K562 (cell line): Measurements from ENCODE around the gene SLC24A3.

ENCODE experiments used
- BACH1 ChIP-seq: fragments of 200-800 bp; sonication (Bioruptor generic); IDR thresholded peaks from 2 replicates; pipeline ENCODE4 v1.6.1; 2016; ENCODE audit warnings: missing genetic modification characterization, missing compliant biosample characterization
- HIVEP1 ChIP-seq: fragments of 250-450 bp; sonication (Bioruptor Pico); IDR thresholded peaks from 2 replicates; pipeline ENCODE4 v1.4.0; 2020; ENCODE audit warnings: mild to moderate bottlenecking
- IRF2 ChIP-seq: sonication (generic); formaldehyde crosslinking; IDR thresholded peaks from 2 replicates; pipeline ENCODE4 v1.8.1; 2022; ENCODE audit warnings: mild to moderate bottlenecking, missing genetic modification reagents
- LCOR ChIP-seq: sonication (generic); formaldehyde crosslinking; IDR thresholded peaks from 2 replicates; pipeline ENCODE4 v1.8.0; 2022; ENCODE audit warnings: mild to moderate bottlenecking, missing genetic modification reagents
- POLR2B ChIP-seq: fragments of 450-650 bp; IDR thresholded peaks from 2 replicates; pipeline ENCODE4 v1.6.1; 2018; ENCODE audit warnings: low read depth; ENCODE audit not compliant: partially characterized antibody
- TARDBP ChIP-seq: fragments of 450-650 bp; IDR thresholded peaks from 2 replicates; pipeline ENCODE4 v1.6.1; 2016
- TCFL5 ChIP-seq: fragments of 250-450 bp; sonication (Bioruptor Pico); conservative IDR thresholded peaks from 2 replicates; pipeline ENCODE4 v1.6.1; 2021; ENCODE audit warnings: mild to moderate bottlenecking, moderate library complexity, matching md5 sums
- ZBTB8A ChIP-seq: fragments of 450-650 bp; IDR thresholded peaks from 2 replicates; pipeline ENCODE4 v1.6.1; 2018; ENCODE audit warnings: mild to moderate bottlenecking, moderate library complexity; ENCODE audit not compliant: partially characterized antibody
- ZNF24 ChIP-seq: fragments of 450-650 bp; IDR thresholded peaks from 2 replicates; pipeline ENCODE4 v1.6.1; 2016
- ZNF778 ChIP-seq: fragments of 450-650 bp; formaldehyde crosslinking; IDR thresholded peaks from 2 replicates; pipeline ENCODE4 v1.4.0; 2020; ENCODE audit warnings: mild to moderate bottlenecking, moderate library complexity
- TF ChIP-seq, protein P1 (sequence below): sonication (generic); formaldehyde crosslinking; IDR thresholded peaks from 2 replicates; pipeline ENCODE4 v1.8.0; 2022; ENCODE audit warnings: missing genetic modification reagents, mild to moderate bottlenecking, borderline replicate concordance
- TF ChIP-seq, protein P2 (sequence below), 3 experiments: IDR thresholded peaks in 2 of 3; conservative IDR thresholded peaks in 1 of 3; 2 replicates each; pipeline ENCODE4 v1.5.1; 2011 to 2012; ENCODE audit warnings: low read length in 3 of 3, mild to moderate bottlenecking in 3 of 3, control low read depth in 2 of 3, improper control_type of control experiment in 1 of 3, inconsistent platforms in 1 of 3, low read depth in 1 of 3, mixed read lengths in 1 of 3, moderate library complexity in 1 of 3; ENCODE audit not compliant: insufficient read depth in 2 of 3
- TF ChIP-seq, protein P3 (sequence below): fragments of 450-650 bp; IDR thresholded peaks from 2 replicates; pipeline ENCODE4 v1.6.1; 2014; ENCODE audit warnings: low read depth, mild to moderate bottlenecking, moderate library complexity, borderline replicate concordance
- TF ChIP-seq, protein P4 (sequence below), 2 experiments: fragments of 450-650 bp in 1 of 2; sonication (generic) in 1 of 2; formaldehyde crosslinking in 1 of 2; IDR thresholded peaks in 1 of 2; conservative IDR thresholded peaks in 1 of 2; 2 replicates each; pipeline versions ENCODE4 v1.6.1 to v1.8.1; 2016 to 2023; ENCODE audit warnings: mild to moderate bottlenecking in 2 of 2, moderate library complexity in 2 of 2, inconsistent platforms in 1 of 2, missing genetic modification reagents in 1 of 2

DNA sequence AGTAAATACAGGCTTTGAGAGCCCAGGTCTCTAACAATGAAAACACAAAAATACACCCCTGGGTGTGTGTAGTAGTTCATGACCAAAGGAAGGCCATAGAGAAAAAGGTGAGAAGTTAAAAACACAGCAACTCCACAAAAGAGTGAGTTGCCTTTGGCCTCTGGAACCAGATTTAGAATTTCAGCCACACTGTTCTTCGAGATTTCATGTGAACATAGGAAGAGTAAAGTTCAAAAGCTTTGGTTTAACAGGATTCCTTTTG, 502.1 kb downstream of the SLC24A3 start:
- TF ChIP-seq ZBTB8A (no peak), POLR2B (no peak), ZNF24 (no peak), IRF2 (CRISPR knock-in tag) (no peak), BACH1 (tag) (no peak), LCOR (CRISPR knock-in tag) (no peak), TARDBP (no peak), ZNF778 (CRISPR knock-in tag) (no peak), HIVEP1 (CRISPR knock-in tag) (no peak), TCFL5 (CRISPR knock-in tag) (no peak)
- TF ChIP-seq, protein P1, sequence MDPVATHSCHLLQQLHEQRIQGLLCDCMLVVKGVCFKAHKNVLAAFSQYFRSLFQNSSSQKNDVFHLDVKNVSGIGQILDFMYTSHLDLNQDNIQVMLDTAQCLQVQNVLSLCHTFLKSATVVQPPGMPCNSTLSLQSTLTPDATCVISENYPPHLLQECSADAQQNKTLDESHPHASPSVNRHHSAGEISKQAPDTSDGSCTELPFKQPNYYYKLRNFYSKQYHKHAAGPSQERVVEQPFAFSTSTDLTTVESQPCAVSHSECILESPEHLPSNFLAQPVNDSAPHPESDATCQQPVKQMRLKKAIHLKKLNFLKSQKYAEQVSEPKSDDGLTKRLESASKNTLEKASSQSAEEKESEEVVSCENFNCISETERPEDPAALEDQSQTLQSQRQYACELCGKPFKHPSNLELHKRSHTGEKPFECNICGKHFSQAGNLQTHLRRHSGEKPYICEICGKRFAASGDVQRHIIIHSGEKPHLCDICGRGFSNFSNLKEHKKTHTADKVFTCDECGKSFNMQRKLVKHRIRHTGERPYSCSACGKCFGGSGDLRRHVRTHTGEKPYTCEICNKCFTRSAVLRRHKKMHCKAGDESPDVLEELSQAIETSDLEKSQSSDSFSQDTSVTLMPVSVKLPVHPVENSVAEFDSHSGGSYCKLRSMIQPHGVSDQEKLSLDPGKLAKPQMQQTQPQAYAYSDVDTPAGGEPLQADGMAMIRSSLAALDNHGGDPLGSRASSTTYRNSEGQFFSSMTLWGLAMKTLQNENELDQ: no peak
- TF ChIP-seq, protein P2, sequence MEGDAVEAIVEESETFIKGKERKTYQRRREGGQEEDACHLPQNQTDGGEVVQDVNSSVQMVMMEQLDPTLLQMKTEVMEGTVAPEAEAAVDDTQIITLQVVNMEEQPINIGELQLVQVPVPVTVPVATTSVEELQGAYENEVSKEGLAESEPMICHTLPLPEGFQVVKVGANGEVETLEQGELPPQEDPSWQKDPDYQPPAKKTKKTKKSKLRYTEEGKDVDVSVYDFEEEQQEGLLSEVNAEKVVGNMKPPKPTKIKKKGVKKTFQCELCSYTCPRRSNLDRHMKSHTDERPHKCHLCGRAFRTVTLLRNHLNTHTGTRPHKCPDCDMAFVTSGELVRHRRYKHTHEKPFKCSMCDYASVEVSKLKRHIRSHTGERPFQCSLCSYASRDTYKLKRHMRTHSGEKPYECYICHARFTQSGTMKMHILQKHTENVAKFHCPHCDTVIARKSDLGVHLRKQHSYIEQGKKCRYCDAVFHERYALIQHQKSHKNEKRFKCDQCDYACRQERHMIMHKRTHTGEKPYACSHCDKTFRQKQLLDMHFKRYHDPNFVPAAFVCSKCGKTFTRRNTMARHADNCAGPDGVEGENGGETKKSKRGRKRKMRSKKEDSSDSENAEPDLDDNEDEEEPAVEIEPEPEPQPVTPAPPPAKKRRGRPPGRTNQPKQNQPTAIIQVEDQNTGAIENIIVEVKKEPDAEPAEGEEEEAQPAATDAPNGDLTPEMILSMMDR (IDR thresholded peaks at IDR 0.05 in 2 of 3, conservative IDR thresholded peaks at IDR 0.05 in 1 of 3; ENCODE audit: insufficient read depth in 2 of 3, low read depth in 1 of 3, low read length in 3 of 3): no peak
- TF ChIP-seq, protein P3, sequence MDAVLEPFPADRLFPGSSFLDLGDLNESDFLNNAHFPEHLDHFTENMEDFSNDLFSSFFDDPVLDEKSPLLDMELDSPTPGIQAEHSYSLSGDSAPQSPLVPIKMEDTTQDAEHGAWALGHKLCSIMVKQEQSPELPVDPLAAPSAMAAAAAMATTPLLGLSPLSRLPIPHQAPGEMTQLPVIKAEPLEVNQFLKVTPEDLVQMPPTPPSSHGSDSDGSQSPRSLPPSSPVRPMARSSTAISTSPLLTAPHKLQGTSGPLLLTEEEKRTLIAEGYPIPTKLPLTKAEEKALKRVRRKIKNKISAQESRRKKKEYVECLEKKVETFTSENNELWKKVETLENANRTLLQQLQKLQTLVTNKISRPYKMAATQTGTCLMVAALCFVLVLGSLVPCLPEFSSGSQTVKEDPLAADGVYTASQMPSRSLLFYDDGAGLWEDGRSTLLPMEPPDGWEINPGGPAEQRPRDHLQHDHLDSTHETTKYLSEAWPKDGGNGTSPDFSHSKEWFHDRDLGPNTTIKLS: no peak
- TF ChIP-seq, protein P4, sequence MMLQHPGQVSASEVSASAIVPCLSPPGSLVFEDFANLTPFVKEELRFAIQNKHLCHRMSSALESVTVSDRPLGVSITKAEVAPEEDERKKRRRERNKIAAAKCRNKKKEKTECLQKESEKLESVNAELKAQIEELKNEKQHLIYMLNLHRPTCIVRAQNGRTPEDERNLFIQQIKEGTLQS (IDR thresholded peaks at IDR 0.05): no peak
- TF ChIP-seq, protein P4 (CRISPR knock-in tag; conservative IDR thresholded peaks at IDR 0.05): no peak
